K562 (cell line): Measurements from ENCODE around the gene NRG3. TPM values are rescaled to one million over a fixed set of nuclear protein-coding genes. Genes with fewer than 3 reads are reported as not detected.

ENCODE experiments used
- ATAC-seq: fragments of 200-7000 bp; cut with Tn5 transposase; 3 replicates; pipeline ENCODE4 v1.9.1; 2020; ENCODE audit warnings: moderate library complexity
- BruUV-seq: library from RNA; stranded (reverse); fragments of 400-500 nt; replicated peaks from 2 replicates; lab custom pipeline; 2021; lab: Mats Ljungman, UMichigan
- CTCF ChIA-PET: fragments of 300-600 bp; formaldehyde crosslinking; extraction: SDS; loops from one replicate; lab custom pipeline; 2021; ENCODE audit warnings: low intra/inter-chr PET ratio; lab: Yijun Ruan, JAX
- POLR2A ChIA-PET: fragments of 300-600, 350-650 bp; sonication (Branson Sonifier 250); formaldehyde crosslinking; extraction: SDS; loops from one replicate; lab custom pipeline; 2021; ENCODE audit warnings: antibody characterized with exemption, inconsistent platforms; lab: Yijun Ruan, JAX
- DNase-seq, 4 experiments: peaks; one replicate each; pipeline versions ENCODE4 v3.0.0 to v3.0.0-alpha.2; 2011 to 2018; ENCODE audit warnings: low spot score in 3 of 4, mixed read lengths in 3 of 4; ENCODE audit errors: extremely low read depth in 1 of 4
- FAIRE-seq: peaks from 2 replicates; lab custom pipeline; 2011; peaks lifted over from hg19 to GRCh38; lab: Jason Lieb, UNC
- H2AFZ ChIP-seq: 2 replicates; pipeline ENCODE4 v1.6.0; 2011; ENCODE audit warnings: low read depth, low read length, control low read depth, inconsistent platforms
- H3K27ac ChIP-seq: fragments of 200-600 bp; 3 replicates; pipeline ENCODE4 v1.8.0; 2011; ENCODE audit warnings: low read depth, mild to moderate bottlenecking, control low read depth, inconsistent platforms, low read length, moderate library complexity, mixed read lengths; ENCODE audit errors: extremely low read depth
- H3K27me3 ChIP-seq, 2 experiments: fragments of 300-600 bp in 1 of 2; 2 replicates in 1 of 2; 3 replicates in 1 of 2; pipeline versions ENCODE4 v1.6.0 to v1.8.0; 2011; ENCODE audit warnings: inconsistent platforms in 2 of 2, low read length in 2 of 2, mild to moderate bottlenecking in 1 of 2, mixed read lengths in 1 of 2, moderate library complexity in 1 of 2; ENCODE audit not compliant: control insufficient read depth in 2 of 2, insufficient read depth in 2 of 2
- H3K36me3 ChIP-seq: fragments of 300-600 bp; 3 replicates; pipeline ENCODE4 v1.8.0; 2011; ENCODE audit warnings: mild to moderate bottlenecking, low read length, inconsistent platforms; ENCODE audit not compliant: control insufficient read depth, insufficient read depth
- H3K4me1 ChIP-seq, 2 experiments: fragments of 200-600 bp in 1 of 2; replicated peaks in 1 of 2; 2 replicates in 1 of 2; 3 replicates in 1 of 2; pipeline versions ENCODE4 v1.5.1 to v1.8.0; 2011; ENCODE audit warnings: inconsistent platforms in 2 of 2, low read length in 2 of 2, mild to moderate bottlenecking in 1 of 2, mixed read lengths in 1 of 2, moderate library complexity in 1 of 2; ENCODE audit not compliant: control insufficient read depth in 2 of 2, insufficient read depth in 2 of 2
- H3K4me2 ChIP-seq: 2 replicates; pipeline ENCODE4 v1.6.1; 2011; ENCODE audit warnings: low read length, control low read depth, inconsistent platforms, mixed read lengths; ENCODE audit not compliant: insufficient read depth
- H3K4me3 ChIP-seq: fragments of 200-600 bp; sonication (generic), shearing (Covaris generic); 2 replicates; pipeline ENCODE4 v1.5.1; 2016; ENCODE audit warnings: control low read depth, inconsistent platforms
- H3K79me2 ChIP-seq: fragments of 200-600 bp; 3 replicates; pipeline ENCODE4 v1.8.0; 2011; ENCODE audit warnings: low read length, inconsistent platforms; ENCODE audit not compliant: control insufficient read depth, insufficient read depth
- H3K9ac ChIP-seq, 2 experiments: 2 replicates each; pipeline versions ENCODE4 v1.6.0 to v1.6.1; 2011; ENCODE audit warnings: low read depth in 2 of 2, low read length in 2 of 2, control low read depth in 1 of 2, inconsistent platforms in 1 of 2, mild to moderate bottlenecking in 1 of 2, mixed read lengths in 1 of 2; ENCODE audit not compliant: insufficient read depth in 1 of 2
- H3K9me1 ChIP-seq: one replicate; pipeline ENCODE4 v1.6.0; 2011; ENCODE audit warnings: inconsistent platforms, mild to moderate bottlenecking, low read length, moderate library complexity; ENCODE audit not compliant: control insufficient read depth, insufficient read depth
- H3K9me3 ChIP-seq: replicated peaks from 2 replicates; pipeline ENCODE4 v1.5.1; 2011; ENCODE audit warnings: low read depth, low read length, inconsistent platforms; ENCODE audit not compliant: control insufficient read depth, insufficient read depth
- H4K20me1 ChIP-seq: replicated peaks from 2 replicates; pipeline ENCODE4 v1.6.1; 2011; ENCODE audit warnings: low read length, inconsistent platforms, mixed read lengths; ENCODE audit not compliant: control insufficient read depth, insufficient read depth
- BDP1 ChIP-seq: IDR thresholded peaks from 3 replicates; pipeline ENCODE4 v1.6.1; 2011; ENCODE audit not compliant: insufficient read length, insufficient read depth
- GTF2E2 ChIP-seq: fragments of 200-800 bp; sonication (Bioruptor generic); IDR thresholded peaks from 2 replicates; pipeline ENCODE4 v1.6.1; 2016; ENCODE audit warnings: missing genetic modification characterization, missing compliant biosample characterization
- PYGO2 ChIP-seq: fragments of 450-650 bp; IDR thresholded peaks from 2 replicates; pipeline ENCODE4 v1.6.1; 2016; ENCODE audit warnings: mild to moderate bottlenecking, missing genetic modification characterization, moderate library complexity, missing compliant biosample characterization
- ZNF740 ChIP-seq, 3 experiments: fragments of 200-800 bp in 1 of 3; sonication (Bioruptor generic) in 1 of 3; sonication (generic) in 1 of 3; formaldehyde crosslinking in 1 of 3; IDR thresholded peaks; 2 replicates each; pipeline versions ENCODE4 v1.6.1 to v1.8.0; 2016 to 2022; ENCODE audit warnings: mild to moderate bottlenecking in 2 of 3, missing compliant biosample characterization in 2 of 3, missing genetic modification characterization in 2 of 3, missing genetic modification reagents in 1 of 3
- WGBS: fragments of 100-300 bp; shearing (Covaris generic); methylation state at CpG from one replicate; pipeline ENCODE4 v1.1.6; 2016; ENCODE audit warnings: low coverage, mixed read lengths; ENCODE audit not compliant: insufficient coverage; ENCODE audit errors: missing lambda C conversion rate; 5-methylcytosine and 5-hydroxymethylcytosine counted together
- in situ Hi-C: fragments of 300-500 bp; cut with MboI; formaldehyde crosslinking; loops from 4 replicates; pipeline ENCODE4 v1.15.0; 2018; ENCODE audit warnings: inconsistent platforms, mixed read lengths
- intact Hi-C: fragments of 100-400 bp; cut with micrococcal nuclease; formaldehyde crosslinking; loops from 2 replicates; pipeline ENCODE4 v1.14.2; 2022
- polyA plus RNA-seq, 8 experiments: library from polyadenylated mRNA; depleted of rRNA in 4 of 8; stranded (reverse) in 5 of 8; unstranded in 3 of 8; fragments of >200 nt; fragmentation: Nextera tagmentation in 2 of 8; fragmentation: Illumina TruSeq in 1 of 8; extraction: Ambion mirVana in 2 of 8; extraction: Trizol in 1 of 8; gene quantifications; 2 replicates each; pipeline versions ENCODE4 v1.2.1 to v1.2.3, GENCODE V29; 2011 to 2014; ENCODE audit warnings: inconsistent platforms in 1 of 8, missing spikeins in 1 of 8
- total RNA-seq, 7 experiments: library from RNA; depleted of rRNA in 6 of 7; stranded (reverse); fragments of >200 nt in 6 of 7; fragmentation: Illumina TruSeq in 2 of 7; extraction: Trizol in 2 of 7; gene quantifications; 2 replicates each; pipeline versions ENCODE4 v1.2.1 to v1.2.3, GENCODE V29; 2011 to 2021; ENCODE audit warnings: low replicate concordance in 1 of 7
- TF ChIP-seq, protein P1 (sequence below): fragments of 450-650 bp; formaldehyde crosslinking; IDR thresholded peaks from 2 replicates; pipeline ENCODE4 v1.4.0; 2020; ENCODE audit warnings: mild to moderate bottlenecking, mixed read lengths
- TF ChIP-seq, protein P2 (sequence below), 2 experiments: fragments of 450-650 bp; IDR thresholded peaks; 2 replicates each; pipeline ENCODE4 v1.6.1; 2018; ENCODE audit warnings: mild to moderate bottlenecking in 2 of 2, low read depth in 1 of 2; ENCODE audit not compliant: partially characterized antibody in 2 of 2

NRG3 gene
- total and polyA plus RNA-seq, 9 of the 15 experiments (the other 6 are each of a cell fraction or from before 2014, with no cell fraction given), result not detected

- no peak for ATAC-seq
- no peaks in the 10 kb centered on the region for H3K9me1 ChIP-seq
- no peak for FAIRE-seq
- ChIA-PET CTCF (no interaction called here), POLR2A (no interaction called here)
- H3K36me3 ChIP-seq, result no peaks in the 10 kb centered on the region
- no peaks in the 10 kb centered on the region for H3K79me2 ChIP-seq
- no peak overlapping the region for H3K4me2 ChIP-seq
- DNase-seq, result no peak
- no peaks in the 10 kb centered on the region for H3K27me3 ChIP-seq
- no peak overlapping the region for H3K4me3 ChIP-seq
- no peak overlapping the region for H2AFZ ChIP-seq
- in situ Hi-C loops (no loop called here), intact Hi-C loops (no loop called here)
- H3K4me1 ChIP-seq, result no peaks in the 10 kb centered on the region
- no peak overlapping the region for H3K27ac ChIP-seq
- 0% methylated on average over 3 of the region's 3 CpGs for WGBS
- TF ChIP-seq, protein P1, sequence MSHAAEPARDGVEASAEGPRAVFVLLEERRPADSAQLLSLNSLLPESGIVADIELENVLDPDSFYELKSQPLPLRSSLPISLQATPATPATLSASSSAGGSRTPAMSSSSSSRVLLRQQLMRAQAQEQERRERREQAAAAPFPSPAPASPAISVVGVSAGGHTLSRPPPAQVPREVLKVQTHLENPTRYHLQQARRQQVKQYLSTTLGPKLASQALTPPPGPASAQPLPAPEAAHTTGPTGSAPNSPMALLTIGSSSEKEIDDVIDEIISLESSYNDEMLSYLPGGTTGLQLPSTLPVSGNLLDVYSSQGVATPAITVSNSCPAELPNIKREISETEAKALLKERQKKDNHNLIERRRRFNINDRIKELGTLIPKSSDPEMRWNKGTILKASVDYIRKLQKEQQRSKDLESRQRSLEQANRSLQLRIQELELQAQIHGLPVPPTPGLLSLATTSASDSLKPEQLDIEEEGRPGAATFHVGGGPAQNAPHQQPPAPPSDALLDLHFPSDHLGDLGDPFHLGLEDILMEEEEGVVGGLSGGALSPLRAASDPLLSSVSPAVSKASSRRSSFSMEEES (CRISPR knock-in tag), result peak; percentile 68
- TF ChIP-seq GTF2E2 (tag), result no peak
- H3K9me3 ChIP-seq, result 0 out of 2 replicates have a peak, but pooled peaks cover 4% of the 10 kb centered on the region
- H3K9ac ChIP-seq, result no peak overlapping the region
- H4K20me1 ChIP-seq, result no peaks in the 10 kb centered on the region
- no TSS peak for BruUV-seq
Measured at GRCh38 chr10:82847242-82847641, 972.2 kb downstream of the NRG3 start.

DNA sequence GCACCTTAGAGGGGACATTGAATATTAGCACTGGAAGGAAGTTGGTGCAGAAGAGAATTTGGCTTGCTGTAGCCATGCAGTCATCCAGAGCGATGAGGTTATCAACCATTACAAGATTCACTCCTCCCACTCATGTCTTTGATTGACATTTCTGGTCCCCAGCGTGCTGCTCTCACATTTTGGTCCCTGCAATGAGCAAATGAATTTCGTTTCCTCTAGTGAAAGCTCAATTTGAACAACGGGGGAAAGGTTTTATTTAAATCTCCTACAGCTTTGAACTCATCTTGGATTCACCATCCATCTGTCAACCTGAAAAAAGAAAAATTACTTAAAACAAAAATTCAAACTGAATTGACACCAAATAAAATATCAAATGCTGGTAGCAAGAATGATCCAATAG lies 975.2 kb downstream of the NRG3 start:
- H3K27ac ChIP-seq, result no peak overlapping the region
- no peaks in the 10 kb centered on the region for H3K79me2 ChIP-seq
- POLR2A ChIA-PET, result no interaction called here
- FAIRE-seq (no peak), DNase-seq (no peak), ATAC-seq (no peak)
- no peak overlapping the region for H3K4me3 ChIP-seq
- no peak overlapping the region for H3K4me2 ChIP-seq
- H3K9me1 ChIP-seq, result no peaks in the 10 kb centered on the region
- no peak overlapping the region for H3K9ac ChIP-seq
- H3K36me3 ChIP-seq, result no peaks in the 10 kb centered on the region
- in situ Hi-C loops, result no loop called here
- H4K20me1 ChIP-seq, result no peaks in the 10 kb centered on the region
- H2AFZ ChIP-seq, result no peak overlapping the region
- no peaks in the 10 kb centered on the region for H3K27me3 ChIP-seq
- H3K9me3 ChIP-seq, result no peaks in the 10 kb centered on the region
- no TSS peak for BruUV-seq
- no peaks in the 10 kb centered on the region for H3K4me1 ChIP-seq
- intact Hi-C loops, result no loop called here
- CTCF ChIA-PET, result no interaction called here
- 0% methylated on average over 4 of the region's 4 CpGs for WGBS
- TF ChIP-seq, protein P2, sequence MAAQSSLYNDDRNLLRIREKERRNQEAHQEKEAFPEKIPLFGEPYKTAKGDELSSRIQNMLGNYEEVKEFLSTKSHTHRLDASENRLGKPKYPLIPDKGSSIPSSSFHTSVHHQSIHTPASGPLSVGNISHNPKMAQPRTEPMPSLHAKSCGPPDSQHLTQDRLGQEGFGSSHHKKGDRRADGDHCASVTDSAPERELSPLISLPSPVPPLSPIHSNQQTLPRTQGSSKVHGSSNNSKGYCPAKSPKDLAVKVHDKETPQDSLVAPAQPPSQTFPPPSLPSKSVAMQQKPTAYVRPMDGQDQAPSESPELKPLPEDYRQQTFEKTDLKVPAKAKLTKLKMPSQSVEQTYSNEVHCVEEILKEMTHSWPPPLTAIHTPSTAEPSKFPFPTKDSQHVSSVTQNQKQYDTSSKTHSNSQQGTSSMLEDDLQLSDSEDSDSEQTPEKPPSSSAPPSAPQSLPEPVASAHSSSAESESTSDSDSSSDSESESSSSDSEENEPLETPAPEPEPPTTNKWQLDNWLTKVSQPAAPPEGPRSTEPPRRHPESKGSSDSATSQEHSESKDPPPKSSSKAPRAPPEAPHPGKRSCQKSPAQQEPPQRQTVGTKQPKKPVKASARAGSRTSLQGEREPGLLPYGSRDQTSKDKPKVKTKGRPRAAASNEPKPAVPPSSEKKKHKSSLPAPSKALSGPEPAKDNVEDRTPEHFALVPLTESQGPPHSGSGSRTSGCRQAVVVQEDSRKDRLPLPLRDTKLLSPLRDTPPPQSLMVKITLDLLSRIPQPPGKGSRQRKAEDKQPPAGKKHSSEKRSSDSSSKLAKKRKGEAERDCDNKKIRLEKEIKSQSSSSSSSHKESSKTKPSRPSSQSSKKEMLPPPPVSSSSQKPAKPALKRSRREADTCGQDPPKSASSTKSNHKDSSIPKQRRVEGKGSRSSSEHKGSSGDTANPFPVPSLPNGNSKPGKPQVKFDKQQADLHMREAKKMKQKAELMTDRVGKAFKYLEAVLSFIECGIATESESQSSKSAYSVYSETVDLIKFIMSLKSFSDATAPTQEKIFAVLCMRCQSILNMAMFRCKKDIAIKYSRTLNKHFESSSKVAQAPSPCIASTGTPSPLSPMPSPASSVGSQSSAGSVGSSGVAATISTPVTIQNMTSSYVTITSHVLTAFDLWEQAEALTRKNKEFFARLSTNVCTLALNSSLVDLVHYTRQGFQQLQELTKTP (IDR thresholded peaks at IDR 0.05; ENCODE audit: low read depth in 1 of 2, partially characterized antibody in 2 of 2), result no peak
- no peak for TF ChIP-seq PYGO2 (tag)
- TF ChIP-seq BDP1, result no peak
- TF ChIP-seq ZNF740 (CRISPR knock-in tag; IDR thresholded peaks at IDR 0.05), result no peak
- TF ChIP-seq ZNF740 (tag; IDR thresholded peaks at IDR 0.05), result no peak
